Erythroblast (primary cell): Measurements from ENCODE around the gene CCL19.

Source experiments
- DNase-seq, 2 experiments: peaks; one replicate each; lab custom pipeline; 2025; lab: John Stamatoyannopoulos, UW
- GATA1 ChIP-seq: IDR thresholded peaks from 2 replicates; pipeline ENCODE4 v1.6.1; 2011; ENCODE audit warnings: low read depth, mild to moderate bottlenecking, control low read depth, low read length, moderate library complexity
- POLR2A ChIP-seq: IDR thresholded peaks from 2 replicates; pipeline ENCODE4 v1.6.1; 2011; ENCODE audit warnings: mild to moderate bottlenecking, low read length

The CCL19 gene

GRCh38 chr9:34686732-34687131 lies 4.3 kb downstream of the CCL19 start:
- DNase-seq = no peak
- TF ChIP-seq GATA1 (no peak), POLR2A (no peak)

- DNase-seq = no peak
- TF ChIP-seq GATA1 (no peak), POLR2A (no peak)
Observed at GRCh38 chr9:34686231-34686630, 4.8 kb downstream of the CCL19 start.

- TF ChIP-seq GATA1 (no peak), POLR2A (no peak)
- DNase-seq = no peak
Observed at GRCh38 chr9:34685591-34685990, 5.5 kb downstream of the CCL19 start.

- TF ChIP-seq GATA1 (no peak), POLR2A (no peak)
- no peak for DNase-seq
Observed at GRCh38 chr9:34684816-34685215, 6.3 kb downstream of the CCL19 start.

GRCh38 chr9:34684145-34684544 lies 6.9 kb downstream of the CCL19 start:
- no peak for TF ChIP-seq GATA1
- TF ChIP-seq POLR2A = no peak
- DNase-seq = no peak

- no peak for DNase-seq
- TF ChIP-seq POLR2A (no peak), GATA1 (no peak)
Observed at GRCh38 chr9:34675869-34676268, 15.2 kb downstream of the CCL19 start.

GRCh38 chr9:34675048-34675714 lies 15.9 kb downstream of the CCL19 start:
- DNase-seq = peak; percentile 74 to 80
- TF ChIP-seq GATA1 = no peak

GRCh38 chr9:34674440-34674839 lies 16.6 kb downstream of the CCL19 start:
- no peak for DNase-seq

GRCh38 chr9:34671307-34671706 lies 19.8 kb downstream of the CCL19 start:
- no peak for DNase-seq
- no peak for TF ChIP-seq GATA1
- no peak for TF ChIP-seq POLR2A

More at GRCh38 chr9:34674440-34674839, 16.6 kb downstream of the CCL19 start:
- TF ChIP-seq POLR2A (no peak), GATA1 (no peak)

GRCh38 chr9:34669809-34670562 lies 21.1 kb downstream of the CCL19 start:
- no peak for DNase-seq
- TF ChIP-seq GATA1 (no peak), POLR2A (no peak)

GRCh38 chr9:34665381-34666250 lies 25.5 kb downstream of the CCL19 start:
- peak; percentile 69 for TF ChIP-seq POLR2A
- no peak for TF ChIP-seq GATA1
- DNase-seq = peak; percentile 93 to 96

- no peak for DNase-seq
- TF ChIP-seq POLR2A (no peak), GATA1 (no peak)
Observed at GRCh38 chr9:34665067-34665380, 26.1 kb downstream of the CCL19 start.

- TF ChIP-seq POLR2A (no peak), GATA1 (no peak)
- peak; percentile 84 to 89 for DNase-seq
Observed at GRCh38 chr9:34664281-34665066, 26.6 kb downstream of the CCL19 start.
